ENCODE data around the gene GNB1.
A peak's percentile ranks its signal among the peaks of the same experiment; 100 is the strongest.

Gene GNB1

DNA sequence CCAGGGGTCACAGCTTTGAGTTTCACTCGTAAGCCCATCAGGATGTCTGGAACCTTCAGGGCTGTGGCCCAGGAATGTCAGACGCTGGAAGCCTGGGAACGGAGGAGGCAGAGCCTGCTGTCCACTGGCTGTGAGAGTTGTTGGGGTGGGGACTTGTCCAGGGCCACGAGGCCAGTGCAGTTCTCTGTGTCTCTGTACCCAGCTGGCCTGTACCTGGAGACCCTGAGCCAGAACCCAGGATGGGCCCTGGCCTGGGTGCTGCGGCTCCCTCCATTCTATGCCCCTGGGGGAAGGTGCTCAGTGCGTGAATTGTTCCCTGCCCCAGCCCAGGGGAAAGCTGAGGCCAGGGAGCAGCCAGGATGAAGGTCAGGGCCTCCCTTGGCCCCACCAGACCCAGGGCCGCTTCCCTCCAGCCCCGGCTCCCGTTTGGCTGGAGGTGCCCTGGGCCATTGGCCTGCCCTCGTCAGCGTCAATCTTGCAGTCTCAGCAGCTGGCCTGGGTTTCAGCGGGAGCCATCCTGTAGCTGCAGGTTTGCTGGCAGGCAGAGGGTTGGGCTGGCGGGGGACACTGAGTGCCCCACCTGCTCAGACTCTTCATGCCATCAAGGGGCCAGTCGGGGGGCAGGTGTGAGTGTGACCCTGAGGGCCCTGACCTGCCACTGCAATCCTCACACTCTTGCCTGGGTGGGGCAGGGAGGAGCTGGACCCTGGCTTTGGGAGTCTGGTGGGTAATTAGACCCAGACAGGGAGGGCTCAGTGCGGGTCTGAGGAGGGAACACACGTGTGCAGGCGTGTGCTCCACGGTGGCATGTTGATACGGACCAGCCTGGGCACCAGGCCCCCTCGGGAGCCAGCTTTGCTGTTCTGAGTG lies 23.4 kb upstream of the GNB1 start:
- no peak for TF ChIP-seq JUND (IDR thresholded peaks at IDR 0.05; ENCODE audit: low read depth)
- in situ Hi-C loops (cut with HindIII; ENCODE audit: low pct_unique_long_range_greater_than_20kb, low sequenced_read_pairs), result no loop called here
- DNase-seq (ENCODE audit: low read depth in 1 of 2, low spot score in 1 of 2), result no peak

DNA sequence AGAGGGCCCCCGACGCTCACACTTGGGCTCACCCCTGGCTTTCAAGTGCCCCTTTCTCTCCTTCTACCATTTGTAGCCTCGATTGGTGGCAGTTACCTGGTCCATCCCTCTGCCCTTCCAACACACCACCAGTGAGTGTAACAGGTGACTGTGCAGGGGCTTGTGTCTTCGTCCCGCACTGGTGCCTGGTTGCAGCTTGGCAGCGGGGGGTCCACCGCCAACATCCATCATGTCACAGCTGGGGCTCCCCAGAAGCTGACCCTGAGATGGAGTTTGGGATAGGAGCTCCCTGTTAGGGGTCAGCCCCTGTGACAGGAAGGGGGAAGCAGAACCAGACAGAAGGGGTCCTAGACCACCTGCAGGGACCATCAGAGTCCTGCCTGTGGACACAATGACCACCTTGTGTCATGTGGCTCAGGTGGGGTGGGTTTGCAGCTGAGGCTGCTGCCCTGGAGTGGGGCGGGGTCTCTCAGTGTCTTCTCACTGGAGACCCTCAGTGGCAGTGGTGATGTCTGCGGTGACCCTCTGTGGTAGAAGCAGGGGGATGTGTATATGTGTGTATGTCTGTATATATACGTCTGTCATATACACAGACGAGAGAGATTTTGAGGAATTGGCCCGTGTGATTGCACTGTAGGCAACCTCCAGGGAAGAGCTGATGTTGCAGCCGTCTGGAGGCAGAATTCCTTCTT lies 20.6 kb upstream of the GNB1 start:
- in situ Hi-C loops (cut with HindIII; ENCODE audit: low pct_unique_long_range_greater_than_20kb, low sequenced_read_pairs), result no loop called here
- DNase-seq (ENCODE audit: low read depth in 1 of 2, low spot score in 1 of 2), result no peak
- TF ChIP-seq JUND (IDR thresholded peaks at IDR 0.05; ENCODE audit: low read depth), result no peak

DNA sequence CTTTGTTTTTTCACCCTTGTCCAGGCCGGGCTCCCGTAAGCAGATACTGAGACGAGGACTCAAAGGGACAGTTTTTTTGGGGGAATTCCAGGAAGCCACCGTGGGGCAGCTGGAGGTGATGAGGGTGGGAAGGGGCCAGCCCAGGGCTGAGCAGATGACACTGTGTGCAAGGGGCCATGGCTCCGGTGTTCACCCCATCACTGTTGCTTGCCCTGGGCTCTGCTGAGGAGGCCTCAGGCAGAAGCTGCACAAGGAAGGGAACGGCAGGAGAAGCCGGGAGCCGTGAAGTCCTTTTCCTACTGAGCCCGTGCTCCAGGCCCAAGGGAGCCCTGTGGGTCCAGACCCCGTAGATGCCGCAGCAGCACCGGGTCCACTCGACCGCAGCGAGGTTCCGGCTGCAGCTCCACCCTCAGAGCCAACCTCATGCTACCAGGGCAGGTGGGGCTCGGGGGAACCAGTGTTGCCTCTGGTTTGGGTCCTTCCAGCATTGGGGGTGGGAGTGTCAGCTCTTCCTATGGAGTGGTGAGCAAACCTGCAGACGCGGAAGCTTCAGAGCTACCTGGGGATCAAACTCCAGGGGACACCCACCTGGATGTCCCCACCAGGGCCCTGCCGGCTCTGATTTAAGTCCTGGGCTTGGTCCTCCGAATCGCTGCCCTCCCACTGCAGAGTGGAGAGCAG lies 19.9 kb upstream of the GNB1 start:
- no peak for TF ChIP-seq JUND (IDR thresholded peaks at IDR 0.05; ENCODE audit: low read depth)
- DNase-seq (ENCODE audit: low read depth in 1 of 2, low spot score in 1 of 2), result no peak
- in situ Hi-C loops (cut with HindIII; ENCODE audit: low pct_unique_long_range_greater_than_20kb, low sequenced_read_pairs), result no loop called here

DNA sequence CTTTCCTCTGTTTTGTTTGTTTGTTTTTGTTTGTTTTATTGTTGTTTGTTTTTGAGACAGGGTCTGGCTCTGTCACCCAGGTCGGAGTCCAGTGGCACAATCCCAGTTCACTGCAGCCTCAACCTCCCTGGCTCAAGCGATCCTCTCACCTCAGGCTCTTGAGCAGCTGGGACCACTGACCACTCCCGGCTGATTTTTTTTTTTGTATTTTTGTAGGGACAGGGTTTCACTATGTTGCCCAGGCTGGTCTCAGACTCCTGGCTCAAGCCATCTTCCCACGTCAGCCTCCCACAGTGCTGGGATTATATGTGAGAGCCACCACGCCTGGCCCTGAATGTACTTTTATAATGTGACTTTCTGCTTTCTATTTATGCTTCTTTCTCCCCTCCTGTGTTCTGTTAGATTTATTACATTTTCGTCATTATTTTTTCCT lies 19.2 kb upstream of the GNB1 start:
- no peak for TF ChIP-seq JUND (IDR thresholded peaks at IDR 0.05; ENCODE audit: low read depth)
- in situ Hi-C loops (cut with HindIII; ENCODE audit: low pct_unique_long_range_greater_than_20kb, low sequenced_read_pairs), result no loop called here
- no peak for DNase-seq (ENCODE audit: low read depth in 1 of 2, low spot score in 1 of 2)

DNA sequence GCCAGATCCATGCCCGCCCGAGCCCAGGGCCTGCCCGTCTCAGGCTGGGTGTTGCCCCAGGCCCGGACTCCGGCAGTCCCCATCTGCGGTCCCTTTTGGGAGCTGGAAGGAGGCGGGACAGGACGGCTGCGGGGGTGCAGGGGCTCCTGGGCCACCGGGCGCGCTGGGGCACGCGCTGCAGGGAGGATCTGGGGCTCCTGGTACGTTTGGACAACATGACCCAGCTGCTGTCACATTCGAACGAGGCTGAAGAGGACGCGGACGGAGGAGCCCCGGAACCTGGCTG lies 17.6 kb upstream of the GNB1 start:
- no peak for TF ChIP-seq JUND (IDR thresholded peaks at IDR 0.05; ENCODE audit: low read depth)
- in situ Hi-C loops (cut with HindIII; ENCODE audit: low pct_unique_long_range_greater_than_20kb, low sequenced_read_pairs), result no loop called here
- peak in 1 of 2 experiments; percentile 19 for DNase-seq (ENCODE audit: low read depth in 1 of 2, low spot score in 1 of 2)

DNA sequence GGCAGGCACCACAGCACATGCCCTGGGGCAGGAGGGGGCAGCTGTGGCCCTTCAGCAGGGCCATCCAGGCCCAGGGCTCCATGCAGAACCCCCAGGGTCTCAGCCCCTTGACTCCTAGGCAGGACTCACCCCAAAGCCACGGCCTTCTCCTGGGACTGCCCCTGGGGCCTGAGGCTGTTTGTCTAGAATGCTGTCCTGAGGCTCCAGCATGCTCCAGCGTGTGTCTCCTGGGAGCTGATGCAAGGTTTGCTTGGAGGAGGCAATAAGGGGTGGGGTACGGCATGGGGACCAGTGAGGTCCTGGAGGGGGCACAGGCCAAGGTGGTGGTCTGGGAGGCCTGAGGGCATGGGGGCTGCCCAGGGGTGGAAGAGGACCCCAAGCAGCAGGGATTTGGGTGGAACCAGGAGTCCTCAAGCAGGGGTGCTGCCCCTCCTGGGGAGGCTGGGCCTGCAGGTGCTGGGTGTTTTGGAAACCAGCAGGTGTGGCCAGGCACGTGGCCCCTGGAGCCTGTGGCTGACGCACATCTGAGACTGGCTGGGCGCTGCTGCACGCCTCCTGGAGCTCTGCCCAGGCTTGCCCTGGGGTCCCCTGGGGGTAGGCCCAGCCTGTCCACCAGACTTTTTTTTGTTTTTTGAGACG lies 16.3 kb upstream of the GNB1 start:
- no peak for TF ChIP-seq JUND (IDR thresholded peaks at IDR 0.05; ENCODE audit: low read depth)
- in situ Hi-C loops (cut with HindIII; ENCODE audit: low pct_unique_long_range_greater_than_20kb, low sequenced_read_pairs), result no loop called here
- DNase-seq (ENCODE audit: low read depth in 1 of 2, low spot score in 1 of 2), result no peak

DNA sequence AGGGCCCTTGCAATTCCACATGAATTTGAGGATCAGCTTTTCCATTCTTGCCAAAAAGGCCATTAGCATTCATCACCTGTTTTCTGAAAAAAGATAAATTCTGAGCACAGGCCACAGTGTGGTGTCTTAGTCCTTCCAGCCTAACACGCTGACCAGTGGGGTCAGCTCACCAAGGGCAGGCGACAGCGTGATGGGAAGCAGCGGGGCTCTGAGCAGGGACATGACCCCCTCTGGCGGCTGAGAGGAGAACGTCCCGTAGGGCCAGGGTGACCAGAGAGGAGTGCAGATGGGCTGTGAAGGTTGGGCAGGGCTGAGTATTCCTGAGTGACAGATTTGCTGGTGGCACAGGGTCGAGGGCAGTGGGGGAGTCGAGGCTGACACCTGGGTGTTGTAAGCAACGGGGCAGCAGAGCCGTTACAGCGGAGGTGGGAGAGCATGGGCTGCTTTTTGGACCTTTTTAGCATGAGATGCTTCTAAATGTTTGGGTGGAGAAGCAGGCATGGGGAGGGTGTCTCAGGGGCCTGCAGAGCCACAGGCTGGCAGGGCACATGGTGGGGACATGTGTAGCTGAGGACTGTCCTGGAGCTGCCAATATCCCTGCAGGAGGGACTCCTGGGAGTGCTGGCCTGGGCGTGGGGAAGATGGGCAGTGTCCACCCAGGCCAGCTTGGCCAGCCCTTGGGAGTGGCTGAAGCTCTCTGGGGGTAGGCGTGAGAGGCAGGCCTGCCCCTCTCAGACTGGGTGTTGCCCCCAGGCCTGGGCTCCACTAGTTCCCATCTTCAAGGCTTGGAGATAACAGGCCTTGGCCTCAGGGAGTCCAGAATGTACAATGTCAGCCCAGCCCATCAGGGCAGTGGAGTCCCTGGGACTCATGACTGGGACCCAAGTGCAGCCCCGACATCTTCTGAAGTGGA lies 15.6 kb upstream of the GNB1 start:
- in situ Hi-C loops (cut with HindIII; ENCODE audit: low pct_unique_long_range_greater_than_20kb, low sequenced_read_pairs), result no loop called here
- DNase-seq (ENCODE audit: low read depth in 1 of 2, low spot score in 1 of 2), result peak; percentile 78 to 83
- TF ChIP-seq JUND (IDR thresholded peaks at IDR 0.05; ENCODE audit: low read depth), result no peak

DNA sequence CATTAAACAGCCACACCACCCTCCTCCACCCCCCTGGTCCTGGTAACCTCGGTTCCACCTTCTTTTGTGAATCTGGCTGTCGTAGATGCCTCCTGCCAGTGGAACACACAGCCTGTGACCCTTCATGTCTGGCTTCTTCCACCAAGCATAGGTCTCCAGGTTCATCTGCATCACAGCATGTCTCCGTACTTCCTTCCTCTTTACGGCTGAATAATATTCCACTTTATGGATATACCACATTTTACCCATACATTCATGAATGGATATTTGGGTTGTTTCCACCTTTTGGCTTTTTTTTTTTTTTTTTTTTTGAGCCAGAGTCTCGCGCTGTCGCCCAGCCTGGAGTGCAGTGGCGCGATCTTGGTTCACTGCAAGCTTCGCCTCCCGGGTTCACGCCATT lies 12.3 kb upstream of the GNB1 start:
- no peak for TF ChIP-seq JUND (IDR thresholded peaks at IDR 0.05; ENCODE audit: low read depth)
- in situ Hi-C loops (cut with HindIII; ENCODE audit: low pct_unique_long_range_greater_than_20kb, low sequenced_read_pairs), result no loop called here
- no peak for DNase-seq (ENCODE audit: low read depth in 1 of 2, low spot score in 1 of 2)

DNA sequence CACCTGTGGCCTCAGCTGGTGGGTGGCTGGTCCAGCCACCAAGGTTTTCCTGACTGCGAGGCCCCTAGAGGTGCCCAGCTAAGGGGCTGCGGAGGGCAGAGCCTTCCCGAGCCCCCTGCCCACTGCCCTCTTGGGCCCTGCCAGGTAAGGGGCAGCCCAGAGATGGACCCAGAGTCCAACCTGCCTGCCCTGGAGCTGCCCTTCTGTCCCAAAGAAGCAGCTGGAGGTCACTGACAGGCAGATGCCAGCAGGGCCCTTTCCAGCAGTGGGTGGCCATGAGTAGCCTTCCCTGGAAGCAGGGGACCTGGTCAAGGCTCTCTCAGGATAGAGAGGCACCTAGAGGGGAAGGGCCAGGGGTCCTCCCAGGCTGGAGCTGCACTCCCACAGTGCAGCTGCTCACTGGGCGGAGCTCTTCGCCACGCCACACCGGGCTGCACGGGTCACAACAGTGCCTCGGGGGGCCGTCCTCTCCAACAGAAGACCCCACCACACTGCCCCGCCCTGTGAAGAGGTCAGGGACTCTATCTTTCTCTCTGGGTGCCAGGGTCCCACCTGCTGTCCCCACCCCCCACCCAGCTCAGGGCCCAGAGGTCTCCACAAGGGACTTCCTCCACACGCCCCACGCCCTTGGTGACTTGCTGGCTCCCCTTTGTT lies 10.9 kb upstream of the GNB1 start:
- DNase-seq (ENCODE audit: low read depth in 1 of 2, low spot score in 1 of 2), result no peak
- in situ Hi-C loops (cut with HindIII; ENCODE audit: low pct_unique_long_range_greater_than_20kb, low sequenced_read_pairs), result no loop called here
- no peak for TF ChIP-seq JUND (IDR thresholded peaks at IDR 0.05; ENCODE audit: low read depth)

DNA sequence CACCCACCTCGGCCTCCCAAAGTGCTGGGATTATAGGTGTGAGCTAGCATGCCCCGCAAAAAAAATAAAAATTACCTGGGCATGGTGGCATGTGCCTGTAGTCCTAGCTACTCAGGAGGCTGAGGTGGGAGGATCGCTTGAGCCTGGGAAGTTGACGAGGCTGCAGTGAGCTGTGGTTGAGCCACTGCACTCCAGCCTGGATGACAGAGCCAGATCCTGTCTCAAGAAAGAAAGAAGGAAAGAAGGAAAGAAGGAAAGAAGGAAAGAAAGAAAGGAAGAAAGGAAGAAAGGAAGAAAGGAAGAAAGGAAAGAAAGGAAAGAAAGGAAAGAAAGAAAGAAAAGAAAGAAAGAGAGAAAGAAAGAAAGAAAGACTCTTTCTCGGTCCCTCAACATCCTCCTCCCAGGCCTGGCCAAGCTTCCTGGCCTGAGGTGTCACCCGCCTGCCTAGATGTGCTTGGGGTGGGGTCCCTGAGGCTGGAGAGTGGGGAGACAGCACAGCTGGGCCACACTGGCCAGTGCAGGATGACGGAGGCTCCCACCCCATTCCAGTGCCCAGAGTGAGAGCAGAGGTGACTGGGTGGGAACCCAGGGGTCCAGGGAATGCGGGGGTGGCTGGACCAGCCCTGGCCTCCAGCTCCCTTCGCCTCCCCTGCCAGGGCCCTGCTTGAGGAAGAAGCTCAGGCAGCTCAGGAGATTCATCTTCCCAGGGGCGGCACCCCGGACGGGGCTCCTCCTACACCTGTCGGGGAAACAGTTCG lies 10.2 kb upstream of the GNB1 start:
- in situ Hi-C loops (cut with HindIII; ENCODE audit: low pct_unique_long_range_greater_than_20kb, low sequenced_read_pairs), result no loop called here
- TF ChIP-seq JUND (IDR thresholded peaks at IDR 0.05; ENCODE audit: low read depth), result no peak
- DNase-seq (ENCODE audit: low read depth in 1 of 2, low spot score in 1 of 2), result no peak

DNA sequence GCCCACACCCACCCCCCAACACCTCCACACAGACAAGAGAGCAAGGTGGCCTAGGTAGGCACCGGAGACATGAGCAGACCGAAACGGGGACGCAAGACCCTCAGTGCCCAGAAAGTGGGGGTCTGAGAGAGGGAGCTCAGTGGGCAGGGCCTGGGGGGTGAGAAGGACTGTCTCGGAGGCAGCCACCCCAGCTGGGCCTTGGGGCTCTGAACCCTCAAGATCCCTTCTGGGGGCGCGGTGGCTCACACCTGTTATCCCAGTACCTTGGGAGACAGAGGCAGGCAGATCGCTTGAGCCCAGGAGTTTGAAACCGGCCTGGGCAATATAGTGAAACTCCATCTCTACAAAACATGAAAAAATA lies 9.1 kb upstream of the GNB1 start:
- no peak for DNase-seq (ENCODE audit: low read depth in 1 of 2, low spot score in 1 of 2)
- in situ Hi-C loops (cut with HindIII; ENCODE audit: low pct_unique_long_range_greater_than_20kb, low sequenced_read_pairs), result no loop called here
- TF ChIP-seq JUND (IDR thresholded peaks at IDR 0.05; ENCODE audit: low read depth), result no peak
